SU-DHL-6 (cell line): Measurements from ENCODE around the gene ELL2.

Experiments used
- H2AFZ ChIP-seq: fragments of 200-600 bp; sonication (generic); 2 replicates; pipeline ENCODE4 v1.6.1; 2014; ENCODE audit warnings: low read depth, mild to moderate bottlenecking, moderate library complexity, mixed read lengths, antibody characterized with exemption, low read length; ENCODE audit not compliant: severe bottlenecking
- H3F3A ChIP-seq: fragments of 200-600 bp; shearing (Covaris generic); 2 replicates; pipeline ENCODE4 v1.6.0; 2016; ENCODE audit warnings: antibody characterized with exemption, mild to moderate bottlenecking; ENCODE audit not compliant: insufficient read depth
- H3K27ac ChIP-seq: fragments of 200-600 bp; sonication (generic); 2 replicates; pipeline ENCODE4 v1.5.1; 2016; ENCODE audit warnings: low read depth, mild to moderate bottlenecking, low read length, moderate library complexity, mixed read lengths
- H3K27me3 ChIP-seq: fragments of 200-600 bp; sonication (generic), shearing (Covaris generic); 2 replicates; pipeline ENCODE4 v1.6.0; 2014; ENCODE audit warnings: mild to moderate bottlenecking, low read length
- H3K36me3 ChIP-seq: fragments of 200-600 bp; sonication (generic); 2 replicates; pipeline ENCODE4 v1.6.1; 2014; ENCODE audit warnings: mild to moderate bottlenecking, low read length, mixed read lengths
- H3K4me2 ChIP-seq: fragments of 300-600, 200-600 bp; shearing (Covaris generic), sonication (generic); 2 replicates; pipeline ENCODE4 v1.6.0; 2014; ENCODE audit warnings: low read length, low read depth, mild to moderate bottlenecking; ENCODE audit not compliant: poor library complexity, severe bottlenecking
- H3K4me3 ChIP-seq: fragments of 200-600 bp; sonication (generic); 2 replicates; pipeline ENCODE4 v1.5.1; 2014; ENCODE audit warnings: antibody characterized with exemption, low read length, mild to moderate bottlenecking, mixed read lengths; ENCODE audit not compliant: insufficient read depth, poor library complexity, severe bottlenecking
- H3K79me2 ChIP-seq: fragments of 200-600 bp; sonication (generic); 2 replicates; pipeline ENCODE4 v1.6.1; 2014; ENCODE audit warnings: mild to moderate bottlenecking, low read length, moderate library complexity; ENCODE audit not compliant: insufficient read depth
- H3K9ac ChIP-seq: fragments of 200-600 bp; sonication (generic); 2 replicates; pipeline ENCODE4 v1.7.0; 2014; ENCODE audit warnings: mild to moderate bottlenecking, low read length
- H3K9me2 ChIP-seq: fragments of 200-600 bp; sonication (generic); replicated peaks from 2 replicates; pipeline ENCODE4 v1.6.1; 2014; ENCODE audit warnings: low read length; ENCODE audit not compliant: insufficient read depth
- H3K9me3 ChIP-seq: fragments of 200-600 bp; sonication (generic); 2 replicates; pipeline ENCODE4 v1.6.1; 2014; ENCODE audit warnings: low read length, mixed read lengths; ENCODE audit not compliant: insufficient read depth
- H4K20me1 ChIP-seq: fragments of 200-600 bp; sonication (generic); 2 replicates; pipeline ENCODE4 v1.6.1; 2014; ENCODE audit warnings: low read depth, mild to moderate bottlenecking, antibody characterized with exemption, low read length, moderate library complexity, mixed read lengths
- CTCF ChIP-seq: fragments of 200-600 bp; sonication (generic); IDR thresholded peaks from one replicate; pipeline ENCODE4 v1.5.1; 2017; ENCODE audit warnings: antibody characterized with exemption, mild to moderate bottlenecking, low read length, moderate library complexity; ENCODE audit not compliant: insufficient read depth, poor library complexity, severe bottlenecking
- EZH2phosphoT487 ChIP-seq: fragments of 200-600 bp; sonication (generic), shearing (Covaris generic); conservative IDR thresholded peaks from 2 replicates; pipeline ENCODE4 v1.6.1; 2018; ENCODE audit warnings: mild to moderate bottlenecking, antibody characterized with exemption, low read length, moderate library complexity, mixed read lengths

Gene ELL2

GRCh38 chr5:95984287-95984938, 22.8 kb upstream of the ELL2 start:
- no peak for TF ChIP-seq EZH2phosphoT487
- TF ChIP-seq CTCF = no peak
- H3K9me3 ChIP-seq = no peaks in the 10 kb centered on the region

GRCh38 chr5:95983509-95983908, 21.9 kb upstream of the ELL2 start:
- Histone ChIP-seq H3K27ac (no peak overlapping the region), H3K27me3 (no peaks in the 10 kb centered on the region)
- TF ChIP-seq EZH2phosphoT487 (no peak), CTCF (no peak)

More at GRCh38 chr5:95984287-95984938, 22.8 kb upstream of the ELL2 start:
- H3K79me2 ChIP-seq = no peaks in the 10 kb centered on the region
- no peak overlapping the region for H3K9ac ChIP-seq
- no peaks in the 10 kb centered on the region for H3K27me3 ChIP-seq
- H3K4me3 ChIP-seq = no peak overlapping the region
- H3K9me2 ChIP-seq = no peaks in the 10 kb centered on the region
- no peaks in the 10 kb centered on the region for H4K20me1 ChIP-seq
- no peak overlapping the region for H3K4me2 ChIP-seq
- no peak overlapping the region for H2AFZ ChIP-seq
- no peak overlapping the region for H3K27ac ChIP-seq
- no peaks in the 10 kb centered on the region for H3K36me3 ChIP-seq
- H3F3A ChIP-seq = no peaks in the 10 kb centered on the region

GRCh38 chr5:95983080-95983479, 21.4 kb upstream of the ELL2 start:
- no peak overlapping the region for H2AFZ ChIP-seq
- H3K9me3 ChIP-seq = no peaks in the 10 kb centered on the region
- TF ChIP-seq EZH2phosphoT487 = no peak
- no peak for TF ChIP-seq CTCF
- H3K4me3 ChIP-seq = no peak overlapping the region
- no peaks in the 10 kb centered on the region for H3K36me3 ChIP-seq
- H3F3A ChIP-seq = no peaks in the 10 kb centered on the region
- H3K79me2 ChIP-seq = no peaks in the 10 kb centered on the region
- H3K9ac ChIP-seq = no peak overlapping the region
- H4K20me1 ChIP-seq = no peaks in the 10 kb centered on the region
- H3K4me2 ChIP-seq = no peak overlapping the region
- no peak overlapping the region for H3K27ac ChIP-seq
- no peaks in the 10 kb centered on the region for H3K9me2 ChIP-seq
- no peaks in the 10 kb centered on the region for H3K27me3 ChIP-seq

More at GRCh38 chr5:95983509-95983908, 21.9 kb upstream of the ELL2 start:
- Histone ChIP-seq H3K36me3 (no peaks in the 10 kb centered on the region), H3K79me2 (no peaks in the 10 kb centered on the region), H3F3A (no peaks in the 10 kb centered on the region), H3K4me3 (no peak overlapping the region), H3K9ac (no peak overlapping the region), H3K4me2 (no peak overlapping the region), H3K9me2 (no peaks in the 10 kb centered on the region), H4K20me1 (no peaks in the 10 kb centered on the region), H2AFZ (no peak overlapping the region), H3K9me3 (no peaks in the 10 kb centered on the region)
